Esophagus muscularis mucosa (tissue), 4 donors: ENCODE measurements around the gene PER2.

Source experiments
- CTCF ChIP-seq, 3 experiments: fragments of 200-600 bp in 2 of 3; fragments of 450-650 bp in 1 of 3; sonication (generic) in 2 of 3; IDR thresholded peaks; one replicate each; pipeline ENCODE4 v1.5.1; 2017 to 2019; ENCODE audit warnings: antibody characterized with exemption in 3 of 3, mild to moderate bottlenecking in 2 of 3, moderate library complexity in 1 of 3
- EP300 ChIP-seq: sonication (generic); formaldehyde crosslinking; IDR thresholded peaks from one replicate; pipeline ENCODE4 v1.6.1; 2017; ENCODE audit warnings: antibody characterized with exemption
- POLR2A ChIP-seq: fragments of 450-650 bp; IDR thresholded peaks from one replicate; pipeline ENCODE4 v1.6.1; 2017; ENCODE audit warnings: antibody characterized with exemption, moderate library complexity, mild to moderate bottlenecking, low read depth

GRCh38 chr2:238313289-238313990, 25.0 kb upstream of the PER2 start:
- TF ChIP-seq CTCF (IDR thresholded peaks at IDR 0.05): no peak
- no peak for TF ChIP-seq POLR2A
- TF ChIP-seq EP300: no peak
